GM12873 (cell line): ENCODE results near the gene LINC01488.

Experiments
- TF ChIP-seq, protein P1 (sequence below): IDR thresholded peaks from 2 replicates; pipeline ENCODE4 v1.5.1; 2012; ENCODE audit warnings: low read depth, mild to moderate bottlenecking, moderate library complexity, low read length, control low read depth; ENCODE audit not compliant: insufficient read depth; ENCODE audit errors: missing control alignments

Gene LINC01488

GRCh38 chr11:69467196-69467595, 14.3 kb upstream of the LINC01488 start:
- TF ChIP-seq, protein P1, sequence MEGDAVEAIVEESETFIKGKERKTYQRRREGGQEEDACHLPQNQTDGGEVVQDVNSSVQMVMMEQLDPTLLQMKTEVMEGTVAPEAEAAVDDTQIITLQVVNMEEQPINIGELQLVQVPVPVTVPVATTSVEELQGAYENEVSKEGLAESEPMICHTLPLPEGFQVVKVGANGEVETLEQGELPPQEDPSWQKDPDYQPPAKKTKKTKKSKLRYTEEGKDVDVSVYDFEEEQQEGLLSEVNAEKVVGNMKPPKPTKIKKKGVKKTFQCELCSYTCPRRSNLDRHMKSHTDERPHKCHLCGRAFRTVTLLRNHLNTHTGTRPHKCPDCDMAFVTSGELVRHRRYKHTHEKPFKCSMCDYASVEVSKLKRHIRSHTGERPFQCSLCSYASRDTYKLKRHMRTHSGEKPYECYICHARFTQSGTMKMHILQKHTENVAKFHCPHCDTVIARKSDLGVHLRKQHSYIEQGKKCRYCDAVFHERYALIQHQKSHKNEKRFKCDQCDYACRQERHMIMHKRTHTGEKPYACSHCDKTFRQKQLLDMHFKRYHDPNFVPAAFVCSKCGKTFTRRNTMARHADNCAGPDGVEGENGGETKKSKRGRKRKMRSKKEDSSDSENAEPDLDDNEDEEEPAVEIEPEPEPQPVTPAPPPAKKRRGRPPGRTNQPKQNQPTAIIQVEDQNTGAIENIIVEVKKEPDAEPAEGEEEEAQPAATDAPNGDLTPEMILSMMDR, result no peak

GRCh38 chr11:69467646-69468045, 13.8 kb upstream of the LINC01488 start:
- TF ChIP-seq, protein P1, result no peak

- TF ChIP-seq, protein P1, result no peak
Measured at GRCh38 chr11:69468221-69468620, 13.2 kb upstream of the LINC01488 start.

GRCh38 chr11:69468911-69469885, 12.3 kb upstream of the LINC01488 start:
- TF ChIP-seq, protein P1, result no peak

DNA sequence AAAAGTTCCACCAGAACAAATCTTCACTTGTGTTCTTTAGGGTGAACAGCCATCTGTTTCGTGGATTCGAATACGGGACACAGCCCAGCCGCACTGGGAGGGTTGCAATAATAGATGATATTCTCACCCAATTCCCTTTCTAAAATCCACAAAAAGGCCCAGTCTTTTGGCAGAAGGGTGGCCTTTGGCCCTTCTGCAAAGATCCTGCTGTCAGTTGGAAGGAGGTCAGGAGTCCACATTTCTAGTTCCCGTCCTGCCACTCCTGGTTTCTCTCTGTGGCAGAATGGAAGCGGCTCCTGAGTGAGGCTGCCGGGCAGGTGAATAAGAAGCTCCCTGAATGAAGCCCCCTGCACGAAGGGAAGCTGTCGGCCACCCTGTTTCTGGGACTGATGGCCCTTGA, 11.2 kb upstream of the LINC01488 start:
- TF ChIP-seq, protein P1, result no peak

- TF ChIP-seq, protein P1, result no peak
Measured at GRCh38 chr11:69470793-69471728, 10.4 kb upstream of the LINC01488 start.
